ENCODE results near the gene TBC1D22A.

- TF ChIP-seq CTCF (conservative IDR thresholded peaks at IDR 0.05; ENCODE audit: low read length), result no peak
- no peak for TF ChIP-seq EZH2phosphoT487 (IDR thresholded peaks at IDR 0.05; ENCODE audit: borderline replicate concordance, low read depth, low read length)
Observed at GRCh38 chr22:46801331-46801811, 38.9 kb downstream of the TBC1D22A start.

Measured in OCI-LY7 (cell line).